Esophagus (tissue), 2 donors: ENCODE measurements around the gene CST9L. TPM values are rescaled to one million over a fixed set of nuclear protein-coding genes. Genes with fewer than 3 reads are reported as not detected.

ENCODE experiments used
- H3K27ac ChIP-seq, 2 donors: one replicate each; pipeline ENCODE4 v1.5.1; 2013; ENCODE audit warnings: low read depth in 2 of 2, mild to moderate bottlenecking in 2 of 2, inconsistent platforms in 1 of 2, low read length in 1 of 2, moderate library complexity in 1 of 2
- H3K27me3 ChIP-seq, 2 donors: one replicate each; pipeline ENCODE4 v1.6.1; 2013; ENCODE audit warnings: low read length in 2 of 2, control low read depth in 1 of 2, mild to moderate bottlenecking in 1 of 2; ENCODE audit not compliant: insufficient read depth in 2 of 2, control insufficient read depth in 1 of 2
- H3K36me3 ChIP-seq, 2 donors: one replicate each; pipeline ENCODE4 v1.6.1; 2013; ENCODE audit warnings: low read length in 1 of 2; ENCODE audit not compliant: control insufficient read depth in 2 of 2, insufficient read depth in 2 of 2
- H3K4me1 ChIP-seq, 2 donors: one replicate each; pipeline ENCODE4 v1.6.1; 2013; ENCODE audit warnings: low read length in 1 of 2; ENCODE audit not compliant: control insufficient read depth in 2 of 2, insufficient read depth in 2 of 2
- H3K4me3 ChIP-seq, 2 donors: one replicate each; pipeline ENCODE4 v1.5.1; 2013; ENCODE audit warnings: low read length in 2 of 2, mild to moderate bottlenecking in 2 of 2, low read depth in 1 of 2, moderate library complexity in 1 of 2
- H3K9me3 ChIP-seq, 2 donors: one replicate each; pipeline ENCODE4 v1.6.1; 2013; ENCODE audit warnings: mild to moderate bottlenecking in 2 of 2, low read depth in 1 of 2, low read length in 1 of 2, moderate library complexity in 1 of 2; ENCODE audit not compliant: control insufficient read depth in 2 of 2, insufficient read depth in 1 of 2
- WGBS, 2 donors: extraction: QIAGEN DNeasy Blood & Tissue Kit; methylation state at CpG; one replicate each; pipeline ENCODE4 v1.1.7; 2013; 5-methylcytosine and 5-hydroxymethylcytosine counted together
- polyA plus RNA-seq, 2 donors: library from polyadenylated mRNA; stranded (reverse); fragments of 200-250 nt; gene quantifications; one replicate each; pipeline ENCODE4 v1.2.3, GENCODE V29; 2013
- donor health status: healthy with polysubstance abuse.
- donor health status: Bipolar disorder and iron deficiency.

Gene CST9L
- polyA plus RNA-seq, 2 donors = not detected

- H3K27ac ChIP-seq = no peak overlapping the region
- 67 to 76% methylated on average over 1 of the region's 1 CpG for WGBS, 2 donors
- no peak overlapping the region for H3K4me3 ChIP-seq
- peaks cover 0 to 3% of the 10 kb centered on the region in 2 donors for H3K9me3 ChIP-seq
- H3K4me1 ChIP-seq = peaks cover 0 to 3% of the 10 kb centered on the region in 2 donors
- H3K27me3 ChIP-seq = no peaks in the 10 kb centered on the region
- no peaks in the 10 kb centered on the region for H3K36me3 ChIP-seq
These were observed 36.0 kb upstream of the CST9L start for GRCh38 chr20:23604306-23604705.

- Histone ChIP-seq H3K36me3 (no peaks in the 10 kb centered on the region), H3K27me3 (no peaks in the 10 kb centered on the region), H3K4me3 (no peak overlapping the region), H3K27ac (no peak overlapping the region), H3K4me1 (peaks cover 0 to 3% of the 10 kb centered on the region in 2 donors), H3K9me3 (peaks cover 0 to 3% of the 10 kb centered on the region in 2 donors)
- 88 to 89% methylated on average over 4 of the region's 4 CpGs for WGBS, 2 donors
These were observed 35.0 kb upstream of the CST9L start for GRCh38 chr20:23603321-23603720.

DNA sequence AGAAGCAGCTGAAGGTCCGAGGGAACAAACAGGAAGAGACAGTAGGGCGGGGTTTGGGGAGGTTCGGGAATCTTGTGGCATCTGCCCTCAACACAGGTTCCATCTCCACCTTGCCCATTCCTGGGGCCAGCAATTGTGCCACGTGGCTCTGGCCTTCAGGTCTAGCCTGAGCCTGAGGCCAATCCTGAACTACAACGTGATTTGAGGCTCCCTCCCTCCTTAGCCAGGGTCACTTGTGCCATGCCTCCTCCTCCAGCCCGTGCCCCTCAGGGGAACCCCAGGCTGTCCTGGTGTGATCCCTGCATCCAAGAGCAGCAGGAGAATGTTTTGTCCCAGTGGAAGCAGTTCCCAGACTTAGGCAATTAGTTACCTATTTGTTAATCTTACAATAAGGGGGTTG is 34.4 kb upstream of the CST9L start:
- H3K9me3 ChIP-seq = peaks cover 0 to 3% of the 10 kb centered on the region in 2 donors
- H3K27ac ChIP-seq = no peak overlapping the region
- H3K4me3 ChIP-seq = no peak overlapping the region
- WGBS, 2 donors = 68 to 72% methylated on average over 6 of the region's 6 CpGs
- no peaks in the 10 kb centered on the region for H3K36me3 ChIP-seq
- H3K27me3 ChIP-seq = no peaks in the 10 kb centered on the region
- H3K4me1 ChIP-seq = peaks cover 0 to 3% of the 10 kb centered on the region in 2 donors

DNA sequence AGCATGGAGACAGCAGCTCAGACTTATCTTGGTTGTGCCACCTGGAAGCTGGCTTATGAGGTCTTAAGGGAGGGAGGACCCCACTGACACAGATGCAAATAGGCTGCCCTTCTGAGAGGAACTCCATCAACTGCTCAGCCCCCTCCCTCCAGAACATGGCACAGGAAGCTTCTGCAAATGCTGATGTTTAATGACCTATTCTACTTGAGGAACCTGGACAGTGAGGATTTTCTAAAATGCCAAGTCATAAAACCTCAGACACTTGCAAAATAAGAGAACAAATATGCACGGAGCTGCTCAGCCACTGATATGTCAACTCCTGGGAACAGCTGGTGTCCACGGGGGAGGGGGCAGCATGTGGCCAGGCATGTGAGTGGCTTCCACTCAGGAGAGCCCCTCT is 34.0 kb upstream of the CST9L start:
- Histone ChIP-seq H3K36me3 (no peaks in the 10 kb centered on the region), H3K27ac (no peak overlapping the region), H3K4me3 (no peak overlapping the region), H3K27me3 (no peaks in the 10 kb centered on the region), H3K9me3 (peaks cover 0 to 3% of the 10 kb centered on the region in 2 donors), H3K4me1 (peaks cover 0 to 3% of the 10 kb centered on the region in 2 donors)
- 56 to 65% methylated on average over 2 of the region's 2 CpGs for WGBS, 2 donors

GRCh38 chr20:23601715-23602114 is 33.4 kb upstream of the CST9L start:
- Histone ChIP-seq H3K27me3 (no peaks in the 10 kb centered on the region), H3K9me3 (peaks cover 0 to 3% of the 10 kb centered on the region in 2 donors), H3K4me1 (peaks cover 0 to 3% of the 10 kb centered on the region in 2 donors), H3K36me3 (no peaks in the 10 kb centered on the region), H3K4me3 (no peak overlapping the region), H3K27ac (no peak overlapping the region)
- WGBS, 2 donors = 71% methylated on average over 4 of the region's 4 CpGs

DNA sequence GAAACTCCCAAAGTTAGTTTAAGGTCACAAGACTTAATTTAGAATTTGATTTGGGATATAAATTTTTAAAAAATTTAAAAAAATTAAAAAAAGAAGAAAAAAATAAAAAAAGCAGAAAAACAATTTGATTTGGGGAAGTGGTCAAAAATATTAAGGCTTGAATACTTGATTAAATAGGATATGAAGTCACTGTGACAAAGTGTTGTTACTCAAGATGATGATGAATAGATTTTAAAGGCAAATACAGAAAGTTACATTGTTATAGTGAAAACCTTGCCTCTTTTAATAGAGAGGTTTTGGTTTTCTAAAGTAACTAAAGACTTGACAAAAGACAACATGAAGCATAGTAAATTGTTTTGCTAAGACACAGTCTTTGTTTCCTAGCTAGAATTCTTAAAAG is 30.2 kb upstream of the CST9L start:
- Histone ChIP-seq H3K27ac (no peak overlapping the region), H3K36me3 (no peaks in the 10 kb centered on the region), H3K4me1 (peaks cover 0 to 3% of the 10 kb centered on the region in 2 donors), H3K9me3 (peaks cover 0 to 3% of the 10 kb centered on the region in 2 donors), H3K4me3 (no peak overlapping the region), H3K27me3 (no peaks in the 10 kb centered on the region)

DNA sequence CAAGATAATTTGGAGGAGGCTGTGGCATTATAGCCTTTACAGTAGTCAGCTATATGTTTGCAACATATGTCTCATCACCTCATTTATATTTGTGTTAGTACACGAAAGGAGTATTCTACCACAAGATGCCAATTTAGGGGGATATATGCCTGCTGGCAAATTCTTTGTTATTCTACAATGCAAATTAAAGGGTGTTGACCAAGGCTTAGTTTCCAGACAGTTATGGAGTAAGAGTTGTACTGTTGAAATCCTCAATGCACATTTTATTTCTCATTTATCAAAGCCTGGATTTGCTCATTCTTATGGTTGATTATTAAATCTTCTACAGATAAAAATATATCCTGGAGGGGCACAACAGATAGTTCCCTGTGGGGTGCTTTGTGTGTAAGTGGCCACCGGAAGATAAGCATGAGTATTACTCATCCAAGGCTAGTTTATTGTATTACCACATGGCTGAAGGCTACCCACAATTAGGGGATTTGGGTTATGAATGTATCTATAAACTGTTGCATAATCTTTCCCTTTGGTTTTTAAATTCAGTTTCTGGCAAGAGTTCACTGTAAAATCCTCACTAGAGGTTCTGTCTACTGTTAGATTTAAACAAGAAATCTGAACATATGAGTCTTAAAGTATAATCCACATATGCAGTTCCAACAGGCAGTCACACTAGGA is 28.4 kb upstream of the CST9L start:
- Histone ChIP-seq H3K4me3 (no peak overlapping the region), H3K9me3 (peaks cover 0 to under 1% of the 10 kb centered on the region in 2 donors), H3K27ac (no peak overlapping the region), H3K4me1 (peaks cover 0 to under 1% of the 10 kb centered on the region in 2 donors), H3K36me3 (no peaks in the 10 kb centered on the region), H3K27me3 (no peaks in the 10 kb centered on the region)
- WGBS, 2 donors = 38 to 48% methylated on average over 2 of the region's 2 CpGs

GRCh38 chr20:23595941-23596340 is 27.7 kb upstream of the CST9L start:
- no peak overlapping the region for H3K27ac ChIP-seq
- H3K4me1 ChIP-seq = no peaks in the 10 kb centered on the region
- no peak overlapping the region for H3K4me3 ChIP-seq
- no peaks in the 10 kb centered on the region for H3K27me3 ChIP-seq
- 65 to 70% methylated on average over 1 of the region's 1 CpG for WGBS, 2 donors
- H3K9me3 ChIP-seq = no peaks in the 10 kb centered on the region
- no peaks in the 10 kb centered on the region for H3K36me3 ChIP-seq

GRCh38 chr20:23588434-23589403 is 20.4 kb upstream of the CST9L start:
- WGBS, 2 donors = 70 to 85% methylated on average over 10 of the region's 10 CpGs
- Histone ChIP-seq H3K27ac (peak overlapping the region in 1 of 2 donors; percentile 81), H3K27me3 (no peaks in the 10 kb centered on the region), H3K9me3 (no peaks in the 10 kb centered on the region), H3K36me3 (no peaks in the 10 kb centered on the region), H3K4me1 (peaks cover 0 to 10% of the 10 kb centered on the region in 2 donors), H3K4me3 (peak overlapping the region in 1 of 2 donors; percentile 15)
